Effector memory CD8-positive, alpha-beta T cell (primary cell): Measurements from ENCODE around the gene LBR.

Source experiments
- ATAC-seq: fragments of 150-1000 bp; cut with Tn5 transposase; replicated peaks from 2 replicates; pipeline ENCODE4 v1.10.0; 2021; ENCODE audit warnings: mild to moderate bottlenecking, moderate library complexity
- DNase-seq, 3 experiments: peaks; one replicate each; pipeline ENCODE4 v3.0.0; 2021
- H3K27ac Mint-ChIP-seq, 2 donors: one replicate each; pipeline ENCODE4 v1.8.0; 2022; ENCODE audit warnings: mild to moderate bottlenecking in 2 of 2, mixed read lengths in 2 of 2, moderate library complexity in 2 of 2
- H3K27me3 Mint-ChIP-seq, 2 donors: one replicate each; pipeline ENCODE4 v1.8.0; 2022; ENCODE audit warnings: mixed read lengths in 2 of 2
- H3K36me3 Mint-ChIP-seq: one replicate; pipeline ENCODE4 v1.8.0; 2022; ENCODE audit warnings: mild to moderate bottlenecking, moderate library complexity, mixed read lengths; ENCODE audit not compliant: insufficient read depth
- H3K4me1 Mint-ChIP-seq, 2 donors: one replicate each; pipeline ENCODE4 v1.8.0; 2022; ENCODE audit warnings: low read depth in 2 of 2, mixed read lengths in 2 of 2
- H3K4me3 Mint-ChIP-seq, 2 donors: one replicate each; pipeline ENCODE4 v1.8.0; 2022; ENCODE audit warnings: mild to moderate bottlenecking in 2 of 2, mixed read lengths in 2 of 2, moderate library complexity in 2 of 2
- H3K9me3 Mint-ChIP-seq, 2 donors: one replicate each; pipeline ENCODE4 v1.8.0; 2022; ENCODE audit warnings: mixed read lengths in 2 of 2

The LBR gene

DNA sequence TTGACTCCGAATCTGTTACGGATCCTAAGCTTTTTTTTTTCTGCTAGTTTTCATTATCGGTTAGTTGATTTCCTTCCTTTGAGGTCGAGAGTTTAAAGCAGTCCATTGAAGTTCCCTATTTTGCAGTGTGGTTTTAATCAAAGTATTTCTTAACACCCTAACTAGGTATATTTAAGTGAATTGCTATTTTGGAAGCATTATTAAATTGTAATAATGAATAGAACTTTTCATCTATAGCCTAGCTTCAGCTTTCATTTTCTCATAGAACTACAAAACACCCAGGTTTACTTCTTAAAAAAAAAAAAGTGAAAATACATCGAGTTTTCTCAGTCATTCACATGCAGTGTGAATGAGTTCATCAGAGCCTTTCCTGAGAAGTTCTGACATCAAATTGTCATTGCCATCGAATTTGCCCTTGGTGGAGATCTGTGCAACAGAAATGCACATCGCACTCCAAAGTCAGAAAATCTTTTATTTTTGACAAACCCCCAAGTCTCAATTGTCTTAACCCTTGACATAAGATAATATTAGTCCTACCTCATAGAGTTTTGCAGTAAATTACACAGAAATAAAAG, 1.1 kb upstream of the LBR start:
- H3K4me3 Mint-ChIP-seq, result peak overlapping the region; percentile 82 to 86
- ATAC-seq (no peak), DNase-seq (no peak)
- H3K4me1 Mint-ChIP-seq, result peaks cover 30 to 32% of the 10 kb centered on the region in 2 donors
- no peaks in the 10 kb centered on the region for H3K27me3 Mint-ChIP-seq
- peak overlapping the region; percentile 84 to 87 for H3K27ac Mint-ChIP-seq
- H3K9me3 Mint-ChIP-seq, result no peaks in the 10 kb centered on the region
- peaks cover 16% of the 10 kb centered on the region for H3K36me3 Mint-ChIP-seq

DNA sequence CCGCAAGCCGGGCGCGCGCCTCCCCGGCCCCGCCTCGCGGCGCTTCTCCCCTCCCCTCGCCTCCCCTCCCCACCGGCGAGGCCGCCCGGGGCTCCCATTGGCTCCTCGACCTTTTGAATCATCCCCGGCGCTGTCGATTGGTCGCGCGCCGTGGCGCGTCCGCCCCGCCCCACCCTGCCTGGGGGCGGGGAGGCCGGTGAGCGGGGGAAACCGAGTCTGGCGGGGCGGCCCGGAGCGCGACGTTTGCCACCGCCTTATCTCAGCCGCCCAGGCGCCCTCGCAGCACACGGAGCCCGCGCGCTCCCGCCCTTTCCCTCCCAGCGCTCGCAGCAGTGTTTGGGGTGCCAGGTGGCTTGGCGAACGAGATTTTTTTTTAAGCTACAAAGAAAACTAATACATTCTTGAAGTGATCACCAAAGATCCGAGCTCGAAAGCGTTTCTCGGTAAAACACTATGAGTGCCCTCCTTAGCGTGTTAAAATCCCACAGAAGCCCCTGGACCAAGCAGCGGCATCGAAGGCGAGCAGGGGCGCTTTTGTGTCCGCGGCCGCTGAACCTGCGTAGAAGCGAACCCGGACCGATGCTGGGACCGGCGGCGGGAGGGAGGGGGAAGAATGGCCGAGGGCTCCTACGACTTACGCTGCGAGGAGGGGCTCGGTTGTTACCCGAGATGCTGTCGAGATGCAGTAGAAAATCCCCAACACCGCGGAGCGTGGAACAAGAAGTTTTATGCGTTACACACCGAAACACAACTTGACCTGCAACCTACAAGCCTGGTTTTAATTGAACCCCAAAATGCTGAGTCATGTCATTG, 436 bp upstream of the LBR start:
- peak; percentile 85 for ATAC-seq

DNA sequence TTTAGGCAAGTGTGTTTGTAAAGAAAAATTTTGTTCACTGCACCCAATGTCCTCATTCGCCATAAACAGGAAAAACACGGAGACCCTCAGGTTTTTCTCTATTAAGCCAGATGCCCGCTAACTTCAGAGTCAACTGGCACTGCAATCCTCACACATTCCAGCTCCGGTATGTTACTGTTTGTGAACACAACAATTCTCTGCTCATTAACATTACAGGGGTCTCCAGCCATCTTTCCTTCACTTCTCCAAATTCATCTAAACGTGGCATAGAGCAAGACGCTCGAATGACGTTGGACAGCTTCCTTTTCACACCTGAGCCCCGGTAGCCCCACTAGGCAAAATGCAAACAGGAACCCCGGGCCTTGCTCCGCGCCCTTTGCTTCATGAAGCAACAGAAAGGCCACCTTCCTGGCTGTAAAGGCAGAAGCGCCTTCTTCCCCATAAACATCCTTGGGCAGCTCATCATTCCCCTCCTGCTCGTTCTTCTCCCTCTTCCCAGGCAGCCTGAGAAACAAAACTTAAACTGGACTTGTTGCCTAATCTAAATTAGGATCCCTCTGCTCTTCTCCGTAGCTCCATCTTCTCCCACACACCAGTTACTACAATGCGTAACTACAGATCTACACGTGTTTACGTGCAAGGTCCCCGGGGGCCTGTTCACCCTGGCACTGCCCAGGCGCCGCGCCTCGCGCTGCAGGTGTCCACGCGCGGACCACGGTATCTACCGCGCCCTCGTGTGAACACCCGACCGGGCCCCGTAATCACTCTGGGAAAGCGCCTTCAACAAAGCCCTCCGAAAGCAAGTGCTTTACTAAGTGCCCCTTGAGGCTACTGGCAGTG, 1.2 kb downstream of the LBR start:
- Mint-ChIP-seq H3K36me3 (peaks cover 26% of the 10 kb centered on the region), H3K4me3 (peak overlapping the region; percentile 82 to 86), H3K27ac (peak overlapping the region; percentile 75 to 81), H3K27me3 (no peaks in the 10 kb centered on the region), H3K9me3 (no peaks in the 10 kb centered on the region), H3K4me1 (peaks cover 48 to 49% of the 10 kb centered on the region in 2 donors)
- ATAC-seq (no peak), DNase-seq (peak; percentile 28 to 29 (median 28))

More for the DNA sequence above, 436 bp upstream of the LBR start:
- Mint-ChIP-seq H3K36me3 (peaks cover 18% of the 10 kb centered on the region), H3K4me3 (peak overlapping the region; percentile 82 to 86), H3K4me1 (peaks cover 36 to 39% of the 10 kb centered on the region in 2 donors), H3K9me3 (no peaks in the 10 kb centered on the region), H3K27ac (peak overlapping the region; percentile 84 to 87), H3K27me3 (no peaks in the 10 kb centered on the region)
- DNase-seq, result peak; percentile 86 to 88 (median 86)

DNA sequence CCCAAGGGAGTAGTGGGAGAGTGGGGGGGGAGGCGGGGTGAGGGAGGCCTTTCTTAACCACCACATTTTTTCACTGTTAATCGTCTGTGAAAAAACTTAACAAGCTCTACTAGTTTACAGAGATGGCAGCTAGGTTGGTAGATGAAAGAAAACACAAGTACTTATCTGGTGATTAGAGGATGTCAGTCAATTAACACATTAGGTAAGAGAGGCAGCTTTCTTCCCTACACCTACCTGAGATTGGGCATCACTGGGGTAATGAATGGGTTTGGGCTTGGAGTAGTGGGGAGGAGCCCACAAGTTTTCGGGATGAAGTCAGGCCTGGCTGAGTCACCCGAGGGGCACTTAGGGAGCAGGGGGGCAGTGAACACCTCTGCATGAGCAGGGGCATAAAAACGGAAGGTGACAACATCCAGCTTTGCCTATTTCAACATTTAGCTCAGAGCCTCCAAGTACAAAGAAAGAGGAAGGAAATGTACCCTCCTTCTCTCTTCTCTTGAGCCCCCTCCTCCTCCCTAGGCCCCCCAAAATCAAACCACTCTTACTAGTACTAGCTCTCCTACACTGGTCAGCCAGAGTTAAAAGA, 2.5 kb downstream of the LBR start:
- no peaks in the 10 kb centered on the region for H3K9me3 Mint-ChIP-seq
- DNase-seq (no peak), ATAC-seq (no peak)
- H3K4me1 Mint-ChIP-seq, result peaks cover 48 to 49% of the 10 kb centered on the region in 2 donors
- H3K27me3 Mint-ChIP-seq, result no peaks in the 10 kb centered on the region
- H3K27ac Mint-ChIP-seq, result peak overlapping the region; percentile 79 to 81
- peak overlapping the region; percentile 82 to 86 for H3K4me3 Mint-ChIP-seq
- peaks cover 40% of the 10 kb centered on the region for H3K36me3 Mint-ChIP-seq

DNA sequence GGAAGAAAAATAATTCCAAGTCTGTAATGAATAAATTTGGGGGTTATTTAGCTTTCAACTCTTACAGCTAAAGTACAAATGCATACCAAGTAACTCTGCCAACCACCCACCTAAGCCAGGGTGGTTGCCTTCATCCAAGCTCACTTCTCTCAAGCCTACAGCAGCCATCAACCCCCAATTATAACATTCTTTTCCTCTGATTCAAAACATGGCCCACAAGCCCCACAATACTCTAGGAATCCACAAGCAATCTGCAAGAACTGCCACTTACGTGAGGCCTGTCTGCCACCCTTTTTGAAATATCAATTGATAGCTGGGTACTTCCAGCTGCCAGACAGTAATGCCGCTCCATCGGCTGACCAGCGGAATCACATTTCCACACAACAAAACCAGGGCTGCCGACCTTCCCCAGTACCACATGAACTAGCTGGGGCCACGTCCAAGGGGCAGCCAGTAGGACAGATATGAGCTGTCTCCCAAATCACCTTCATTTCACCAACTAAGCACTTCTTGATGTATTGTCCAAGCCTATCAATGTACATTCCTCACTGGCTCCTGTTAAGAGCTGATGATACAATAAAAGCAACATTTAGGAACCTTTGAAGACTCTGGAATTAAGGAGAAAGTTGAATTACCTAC, 3.2 kb downstream of the LBR start:
- Mint-ChIP-seq H3K36me3 (peaks cover 46% of the 10 kb centered on the region), H3K9me3 (no peaks in the 10 kb centered on the region), H3K27me3 (no peaks in the 10 kb centered on the region), H3K4me3 (peak overlapping the region; percentile 82 to 86), H3K4me1 (peaks cover 49% of the 10 kb centered on the region in 2 donors), H3K27ac (peak overlapping the region; percentile 19 to 79)
- no peak for DNase-seq
- ATAC-seq, result no peak

DNA sequence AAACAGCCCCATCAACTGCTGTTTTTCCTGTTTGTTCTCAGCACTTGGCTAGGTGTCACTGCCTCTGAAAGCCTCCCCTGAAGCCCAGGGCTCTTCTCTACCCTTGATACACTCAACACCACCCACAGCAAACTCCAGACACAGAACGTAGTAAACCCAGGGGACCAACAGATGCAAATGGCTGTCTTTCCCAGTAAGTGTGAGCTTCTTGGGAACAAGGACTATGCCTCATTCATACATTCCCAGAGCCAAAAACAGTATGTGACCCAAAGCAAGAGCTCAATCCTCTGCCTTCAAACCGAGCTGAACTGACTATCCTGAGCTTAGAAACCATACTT, 4.4 kb downstream of the LBR start:
- Mint-ChIP-seq H3K4me3 (peak overlapping the region in 1 of 2 donors; percentile 86), H3K4me1 (peaks cover 50 to 51% of the 10 kb centered on the region in 2 donors), H3K27ac (peak overlapping the region; percentile 51 to 90), H3K36me3 (peaks cover 53% of the 10 kb centered on the region), H3K9me3 (no peaks in the 10 kb centered on the region), H3K27me3 (no peaks in the 10 kb centered on the region)
- DNase-seq, result no peak
- ATAC-seq, result no peak

DNA sequence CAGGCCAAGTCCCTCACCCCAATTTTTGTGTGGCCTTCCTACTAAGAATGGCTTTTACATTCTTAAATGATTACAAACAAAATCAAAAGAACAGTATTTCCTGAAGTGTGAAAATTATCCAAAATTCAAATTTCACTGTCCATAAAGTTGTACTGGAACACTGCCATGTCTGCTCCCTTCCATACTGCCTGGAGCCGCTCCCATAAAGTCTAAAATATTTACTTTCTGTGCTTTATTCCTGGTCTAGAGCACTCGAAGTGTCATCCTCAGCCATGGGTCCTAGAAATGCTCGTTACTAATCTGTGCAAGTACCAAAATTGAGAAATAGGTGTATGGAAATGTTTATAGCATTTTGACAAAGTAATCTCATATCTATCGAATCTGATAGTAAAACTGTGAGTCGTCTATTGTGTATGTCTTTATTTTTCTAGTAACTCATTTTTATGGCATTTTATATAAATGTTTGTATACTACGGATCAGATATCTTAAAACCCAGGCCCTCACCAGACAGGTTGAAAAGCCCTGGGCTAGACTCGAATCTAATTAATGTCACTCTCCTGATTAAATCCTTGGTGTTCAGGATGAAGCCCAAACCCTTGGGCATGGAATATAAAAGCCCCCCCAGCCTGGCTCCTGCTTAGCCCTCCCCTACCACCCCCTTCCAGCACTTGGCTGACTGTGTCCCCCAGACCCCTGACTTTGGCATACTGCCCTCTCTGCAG, 4.9 kb downstream of the LBR start:
- no peak for ATAC-seq
- Mint-ChIP-seq H3K36me3 (peaks cover 54% of the 10 kb centered on the region), H3K9me3 (no peaks in the 10 kb centered on the region), H3K27me3 (no peaks in the 10 kb centered on the region), H3K4me1 (peaks cover 50 to 56% of the 10 kb centered on the region in 2 donors), H3K4me3 (peak overlapping the region in 1 of 2 donors; percentile 86), H3K27ac (peak overlapping the region; percentile 51 to 90)
- DNase-seq, result no peak

DNA sequence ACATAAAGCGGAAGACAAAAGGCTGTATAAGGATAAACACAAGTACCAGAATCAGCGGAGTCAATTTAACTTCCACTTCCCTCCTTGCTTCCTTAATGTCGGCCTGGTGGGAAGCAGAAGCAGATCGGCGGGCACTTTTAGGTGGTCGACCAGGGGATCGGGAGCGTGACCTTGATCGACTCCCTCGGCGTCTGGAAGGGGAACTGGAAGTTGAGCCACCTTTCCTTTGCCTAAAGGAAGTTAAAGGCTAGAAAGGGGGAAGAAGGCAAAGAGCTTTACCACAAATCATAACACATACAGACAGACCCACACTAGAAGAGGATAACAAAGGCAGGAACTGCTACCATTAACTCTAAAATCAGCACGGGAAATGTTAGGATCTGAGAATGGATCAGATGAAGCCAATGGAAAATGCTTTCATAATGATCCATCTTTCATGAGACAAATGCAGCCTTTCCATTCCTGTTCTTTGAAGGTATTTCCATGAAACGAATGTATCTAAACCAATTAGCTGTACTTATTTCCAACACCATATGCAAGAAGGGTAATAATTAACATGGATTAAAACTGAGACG, 5.7 kb downstream of the LBR start:
- Mint-ChIP-seq H3K27me3 (no peaks in the 10 kb centered on the region), H3K4me3 (no peak overlapping the region), H3K27ac (peak overlapping the region in 1 of 2 donors; percentile 90), H3K36me3 (peaks cover 58% of the 10 kb centered on the region), H3K4me1 (peaks cover 50 to 60% of the 10 kb centered on the region in 2 donors), H3K9me3 (no peaks in the 10 kb centered on the region)
- ATAC-seq, result no peak
- DNase-seq, result no peak

DNA sequence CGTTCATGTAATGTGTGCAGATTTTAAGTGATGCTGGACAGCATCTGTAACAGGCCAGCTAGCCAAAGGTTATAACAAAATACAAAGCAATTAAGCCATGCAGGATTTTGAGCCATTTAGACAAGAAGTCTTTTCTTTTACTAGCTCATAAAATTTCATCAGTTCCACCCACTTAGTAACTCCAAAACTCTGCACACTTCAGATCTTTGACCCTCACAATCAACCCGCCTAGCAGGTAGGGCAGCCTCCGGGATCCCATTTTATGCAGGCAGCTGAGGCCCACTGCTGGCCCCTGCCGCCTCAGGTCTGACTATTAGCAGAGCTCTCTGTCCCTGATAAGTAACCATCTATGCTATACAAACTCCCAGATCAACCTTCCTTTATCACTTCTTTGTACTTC, 9.2 kb downstream of the LBR start:
- H3K4me1 Mint-ChIP-seq, result peaks cover 32 to 43% of the 10 kb centered on the region in 2 donors
- H3K27ac Mint-ChIP-seq, result peak overlapping the region in 1 of 2 donors; percentile 2
- H3K4me3 Mint-ChIP-seq, result no peak overlapping the region
- DNase-seq (no peak), ATAC-seq (no peak)
- H3K36me3 Mint-ChIP-seq, result peaks cover 78% of the 10 kb centered on the region
- no peaks in the 10 kb centered on the region for H3K27me3 Mint-ChIP-seq
- no peaks in the 10 kb centered on the region for H3K9me3 Mint-ChIP-seq

DNA sequence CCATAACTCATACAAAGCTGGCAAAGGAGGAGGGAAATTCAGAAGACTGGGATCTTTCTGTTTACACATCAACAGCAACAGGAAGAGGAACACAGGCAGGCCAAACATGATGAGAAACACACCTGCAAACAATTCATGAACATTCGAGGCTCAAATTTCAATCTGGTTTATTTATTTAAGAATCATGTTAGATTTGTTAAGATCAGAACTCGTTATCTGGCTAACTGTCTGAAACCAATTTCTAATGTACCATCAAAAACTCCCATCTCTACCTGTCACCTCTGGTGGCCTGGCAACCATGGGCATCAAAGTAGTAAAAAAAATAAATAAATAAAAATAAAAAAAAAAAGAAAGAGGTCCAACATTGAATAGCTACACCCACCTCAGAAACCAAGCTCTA, 9.8 kb downstream of the LBR start:
- ATAC-seq, result no peak
- H3K27ac Mint-ChIP-seq, result peak overlapping the region; percentile 23 to 78
- H3K36me3 Mint-ChIP-seq, result peaks cover 79% of the 10 kb centered on the region
- no peaks in the 10 kb centered on the region for H3K9me3 Mint-ChIP-seq
- no peak overlapping the region for H3K4me3 Mint-ChIP-seq
- no peak for DNase-seq
- H3K4me1 Mint-ChIP-seq, result peaks cover 27 to 37% of the 10 kb centered on the region in 2 donors
- no peaks in the 10 kb centered on the region for H3K27me3 Mint-ChIP-seq

DNA sequence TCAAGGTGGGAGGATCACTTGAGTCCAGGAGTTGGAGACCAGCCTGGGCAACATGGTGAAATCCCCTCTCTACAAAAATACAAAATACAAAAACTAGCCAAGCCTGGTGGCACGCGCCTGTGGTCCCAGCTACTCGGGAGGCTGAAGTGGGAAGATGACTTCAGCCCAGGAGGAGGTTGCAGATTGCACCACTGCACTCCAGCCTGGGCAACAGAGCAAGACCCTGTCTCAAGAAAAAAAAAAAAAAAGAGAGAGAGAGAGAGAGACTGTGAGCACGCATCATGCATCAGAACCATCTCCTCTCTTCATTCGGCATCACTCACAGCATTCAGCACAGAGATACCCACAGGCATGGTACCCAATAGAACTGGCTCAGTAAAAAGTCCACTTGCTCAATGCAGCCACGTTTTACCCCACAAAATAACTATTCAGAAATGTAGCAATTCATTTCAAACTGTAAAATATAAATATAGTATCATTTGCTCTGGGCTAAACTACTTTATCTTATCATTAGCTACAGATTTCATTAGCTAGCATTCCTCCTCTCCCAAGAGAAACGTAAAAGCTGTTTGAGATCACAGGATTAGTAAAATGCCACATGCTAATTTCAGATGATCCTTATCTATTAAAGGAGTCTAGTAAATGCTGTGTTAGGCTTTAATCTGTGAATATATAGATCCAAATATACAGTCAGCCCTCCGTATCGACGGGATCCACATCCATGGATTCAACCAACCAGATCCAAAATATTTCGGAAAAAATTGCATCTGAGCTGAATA, 11.7 kb downstream of the LBR start:
- DNase-seq, result no peak
- ATAC-seq, result no peak
- Mint-ChIP-seq H3K27ac (peak overlapping the region in 1 of 2 donors; percentile 74), H3K27me3 (no peaks in the 10 kb centered on the region), H3K36me3 (peaks cover 87% of the 10 kb centered on the region), H3K4me3 (no peak overlapping the region), H3K9me3 (no peaks in the 10 kb centered on the region), H3K4me1 (peaks cover 17 to 29% of the 10 kb centered on the region in 2 donors)
